GM12801 (cell line): ENCODE results near the gene BSPRY.

Source experiments
- TF ChIP-seq, protein P1 (sequence below): IDR thresholded peaks from one replicate; pipeline ENCODE4 v1.5.1; 2011; ENCODE audit warnings: control low read depth; ENCODE audit not compliant: insufficient read length; ENCODE audit errors: extremely low read depth

Gene BSPRY

DNA sequence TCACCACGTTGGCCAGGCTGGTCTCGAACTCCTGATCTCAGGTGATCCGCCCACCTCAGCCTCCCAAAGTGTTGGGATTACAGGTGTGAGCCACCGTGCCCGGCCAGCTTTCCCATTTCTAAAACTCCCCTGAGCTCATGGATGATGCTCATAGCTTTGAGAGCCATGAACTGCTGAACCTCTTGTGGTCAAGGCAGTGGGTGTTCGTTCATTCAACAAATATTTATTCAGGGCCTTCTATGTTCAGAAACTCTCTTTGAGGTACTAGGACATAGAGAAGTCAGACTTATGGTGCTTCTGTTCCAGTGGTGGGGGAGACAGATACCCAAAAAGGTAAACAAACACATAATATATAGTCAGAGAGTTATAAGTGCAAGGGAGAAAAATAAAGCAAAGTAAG is 2.7 kb downstream of the BSPRY start:
- TF ChIP-seq, protein P1, sequence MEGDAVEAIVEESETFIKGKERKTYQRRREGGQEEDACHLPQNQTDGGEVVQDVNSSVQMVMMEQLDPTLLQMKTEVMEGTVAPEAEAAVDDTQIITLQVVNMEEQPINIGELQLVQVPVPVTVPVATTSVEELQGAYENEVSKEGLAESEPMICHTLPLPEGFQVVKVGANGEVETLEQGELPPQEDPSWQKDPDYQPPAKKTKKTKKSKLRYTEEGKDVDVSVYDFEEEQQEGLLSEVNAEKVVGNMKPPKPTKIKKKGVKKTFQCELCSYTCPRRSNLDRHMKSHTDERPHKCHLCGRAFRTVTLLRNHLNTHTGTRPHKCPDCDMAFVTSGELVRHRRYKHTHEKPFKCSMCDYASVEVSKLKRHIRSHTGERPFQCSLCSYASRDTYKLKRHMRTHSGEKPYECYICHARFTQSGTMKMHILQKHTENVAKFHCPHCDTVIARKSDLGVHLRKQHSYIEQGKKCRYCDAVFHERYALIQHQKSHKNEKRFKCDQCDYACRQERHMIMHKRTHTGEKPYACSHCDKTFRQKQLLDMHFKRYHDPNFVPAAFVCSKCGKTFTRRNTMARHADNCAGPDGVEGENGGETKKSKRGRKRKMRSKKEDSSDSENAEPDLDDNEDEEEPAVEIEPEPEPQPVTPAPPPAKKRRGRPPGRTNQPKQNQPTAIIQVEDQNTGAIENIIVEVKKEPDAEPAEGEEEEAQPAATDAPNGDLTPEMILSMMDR, result no peak

DNA sequence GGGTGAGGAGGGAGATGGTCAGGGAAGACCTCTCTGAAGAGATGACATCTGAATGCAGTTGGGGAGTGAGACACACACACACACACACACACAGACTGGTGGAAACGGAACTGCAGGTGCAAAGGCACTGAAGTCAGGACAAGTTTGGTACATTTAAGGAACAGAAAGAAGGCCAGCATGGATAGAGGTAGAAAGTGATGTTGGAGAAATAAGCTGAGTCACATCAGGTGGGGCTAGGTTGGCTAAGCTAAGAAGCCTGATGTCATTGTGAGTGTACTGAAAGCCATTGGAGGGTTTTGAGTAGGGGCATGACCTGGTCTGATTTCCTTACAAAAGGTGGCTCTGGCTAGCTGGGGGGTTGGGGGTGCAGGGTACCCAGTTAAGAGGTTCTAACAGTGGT is 3.1 kb downstream of the BSPRY start:
- TF ChIP-seq, protein P1, result no peak

DNA sequence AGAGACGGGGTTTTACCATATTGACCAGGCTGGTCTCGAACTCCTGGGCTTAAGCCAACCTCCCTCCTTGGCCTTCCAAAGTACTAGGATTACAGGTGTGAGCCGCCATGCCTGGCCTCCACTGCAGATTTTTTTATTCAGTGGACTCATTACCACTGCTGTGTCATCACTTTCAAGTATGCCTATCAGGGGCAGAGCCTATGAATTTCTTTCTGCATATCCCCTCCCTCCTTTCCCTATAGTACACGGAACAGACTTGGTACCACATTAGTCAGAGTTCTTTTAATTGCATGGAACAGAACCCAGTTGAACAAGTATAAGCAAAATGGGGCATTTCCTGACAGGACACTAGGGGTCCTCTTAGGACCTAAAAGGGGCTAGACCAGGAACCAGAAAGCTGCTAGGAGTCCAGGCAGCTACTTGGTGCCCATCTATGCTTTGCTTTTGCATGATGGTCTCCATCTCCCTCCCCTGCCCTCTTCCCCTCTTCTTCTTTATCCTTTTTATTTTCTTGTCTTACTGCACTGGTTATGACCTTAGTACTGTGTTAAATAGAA is 5.8 kb downstream of the BSPRY start:
- TF ChIP-seq, protein P1, result no peak

DNA sequence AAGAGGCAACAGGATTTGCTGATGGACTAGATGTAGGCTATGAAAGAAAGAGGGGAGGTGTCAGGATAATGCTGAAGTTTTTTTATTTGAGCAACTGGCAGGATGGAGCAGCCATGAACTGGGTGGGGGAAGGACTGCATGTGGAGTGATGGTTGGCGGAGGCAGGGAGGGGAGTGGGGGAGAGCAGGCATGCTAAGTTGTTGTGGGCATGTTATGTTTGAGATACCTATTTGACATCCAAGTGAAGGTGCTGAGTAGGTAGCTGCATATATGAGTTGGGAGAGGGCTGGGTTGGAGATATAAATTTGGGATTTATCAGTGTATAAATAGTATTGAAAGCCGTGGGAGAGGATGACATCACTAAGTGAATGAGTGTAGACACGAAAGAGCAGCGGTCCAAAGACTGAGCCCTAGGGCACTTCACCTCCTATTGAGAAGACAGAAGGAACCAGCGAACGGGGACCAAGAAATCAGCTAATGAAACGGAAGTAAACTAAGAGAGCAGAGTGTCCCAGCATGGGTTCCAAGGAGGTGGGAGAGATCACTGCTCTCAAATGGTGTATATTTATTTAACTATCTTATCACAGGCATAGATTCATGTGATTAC is 7.4 kb downstream of the BSPRY start:
- TF ChIP-seq, protein P1, result no peak

DNA sequence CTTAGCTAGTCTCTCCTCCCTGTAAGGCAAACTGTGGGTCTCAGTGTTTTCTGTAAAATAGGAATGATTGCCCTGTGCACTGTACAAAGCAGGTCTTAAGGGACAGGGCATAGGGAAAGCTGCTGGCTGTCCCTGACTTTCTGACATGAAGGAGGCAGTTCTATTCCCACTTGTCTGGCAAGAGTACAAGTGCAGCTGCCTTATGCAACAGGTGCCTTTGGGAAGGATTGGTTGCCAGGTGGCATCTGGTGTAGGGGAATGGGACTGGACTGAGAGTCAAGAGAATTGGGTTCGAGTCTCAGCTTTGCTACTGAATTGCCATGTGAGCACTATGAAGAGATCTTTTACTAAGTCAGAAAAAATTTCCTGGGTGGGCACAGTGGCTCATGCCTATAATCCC is 10.0 kb downstream of the BSPRY start:
- TF ChIP-seq, protein P1, result no peak

DNA sequence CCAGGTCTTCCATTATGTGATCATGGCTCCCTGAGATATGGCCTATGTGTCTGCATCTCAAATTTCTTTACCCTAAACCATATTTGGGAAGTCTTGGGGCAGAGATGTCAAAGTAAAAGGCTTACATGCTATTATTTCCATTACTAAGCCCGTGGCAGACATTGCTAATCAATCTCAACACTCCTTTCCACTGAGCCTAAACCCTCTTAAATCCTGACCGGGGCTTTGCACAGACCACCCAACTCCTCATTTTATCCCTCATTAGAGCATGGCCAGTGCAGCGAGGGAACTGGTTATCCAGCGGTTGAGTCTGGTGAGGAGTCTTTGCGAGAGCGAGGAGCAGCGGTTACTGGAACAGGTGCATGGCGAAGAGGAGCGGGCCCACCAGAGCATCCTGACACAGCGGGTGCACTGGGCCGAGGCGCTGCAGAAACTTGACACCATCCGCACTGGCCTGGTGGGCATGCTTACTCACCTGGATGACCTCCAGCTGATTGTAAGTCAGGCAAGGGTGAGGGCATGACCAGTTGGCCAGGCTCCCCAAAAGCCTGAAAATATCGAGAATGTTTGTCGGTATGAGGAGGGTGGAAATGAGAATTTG is 11.0 kb downstream of the BSPRY start:
- TF ChIP-seq, protein P1, result no peak

DNA sequence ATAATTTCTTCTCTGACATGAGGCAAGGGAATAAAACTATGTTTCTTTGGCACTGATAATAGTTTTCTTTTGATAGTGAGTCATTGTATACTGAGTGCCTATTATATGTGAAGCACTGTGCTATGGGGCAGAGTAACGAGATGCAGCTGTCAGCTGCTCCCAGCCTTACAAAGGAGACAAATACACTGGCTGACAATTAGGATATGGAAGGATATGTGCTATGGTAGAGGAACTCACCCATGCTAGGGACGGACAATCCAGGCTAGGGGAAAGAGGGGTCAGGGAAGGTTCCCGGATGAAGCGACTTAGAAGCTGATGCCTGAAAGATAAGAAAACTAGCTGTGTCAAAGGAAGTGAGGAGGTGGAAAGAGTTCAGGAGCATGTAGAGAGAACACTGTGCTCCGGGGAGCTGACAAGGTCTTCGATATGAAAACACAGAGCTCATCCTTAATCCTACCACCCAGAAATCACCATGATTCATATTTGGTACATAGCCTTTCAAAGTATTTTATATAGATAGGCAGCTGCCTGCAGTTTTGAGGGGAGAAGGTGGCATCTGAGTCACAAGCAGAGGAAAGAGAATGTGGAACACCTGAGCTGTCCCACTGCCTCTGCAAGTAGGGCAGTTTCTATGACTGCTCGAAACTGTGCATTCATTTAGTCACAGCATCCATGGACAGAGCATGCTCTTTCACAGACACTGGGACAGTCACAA is 12.1 kb downstream of the BSPRY start:
- TF ChIP-seq, protein P1, result no peak
